RWPE1 (cell line): ENCODE measurements around the gene CRYGN.

Source experiments
- CTCF ChIA-PET: fragments of 350-600 bp; sonication (Branson Sonifier 250); formaldehyde crosslinking; extraction: SDS; loops from one replicate; lab custom pipeline; 2021; lab: Yijun Ruan, JAX
- POLR2A ChIA-PET: fragments of 400-600 bp; formaldehyde crosslinking; extraction: SDS; loops from one replicate; lab custom pipeline; 2020; ENCODE audit warnings: antibody characterized with exemption; ENCODE audit not compliant: low non-redundant PET; lab: Yijun Ruan, JAX
- DNase-seq: peaks from one replicate; pipeline ENCODE4 v3.0.0; 2012; ENCODE audit warnings: low spot score
- H3K27ac ChIP-seq: fragments of 450-650 bp; 2 replicates; pipeline ENCODE4 v1.5.1; 2017
- TF ChIP-seq, protein P1 (sequence below): fragments of 450-650 bp; conservative IDR thresholded peaks from 2 replicates; pipeline ENCODE4 v1.5.1; 2017; ENCODE audit warnings: low read depth, mild to moderate bottlenecking

The CRYGN gene

GRCh38 chr7:151416112-151416940, 23.6 kb downstream of the CRYGN start:
- H3K27ac ChIP-seq = peak overlapping the region; percentile 66
- no peak for DNase-seq
- TF ChIP-seq, protein P1, sequence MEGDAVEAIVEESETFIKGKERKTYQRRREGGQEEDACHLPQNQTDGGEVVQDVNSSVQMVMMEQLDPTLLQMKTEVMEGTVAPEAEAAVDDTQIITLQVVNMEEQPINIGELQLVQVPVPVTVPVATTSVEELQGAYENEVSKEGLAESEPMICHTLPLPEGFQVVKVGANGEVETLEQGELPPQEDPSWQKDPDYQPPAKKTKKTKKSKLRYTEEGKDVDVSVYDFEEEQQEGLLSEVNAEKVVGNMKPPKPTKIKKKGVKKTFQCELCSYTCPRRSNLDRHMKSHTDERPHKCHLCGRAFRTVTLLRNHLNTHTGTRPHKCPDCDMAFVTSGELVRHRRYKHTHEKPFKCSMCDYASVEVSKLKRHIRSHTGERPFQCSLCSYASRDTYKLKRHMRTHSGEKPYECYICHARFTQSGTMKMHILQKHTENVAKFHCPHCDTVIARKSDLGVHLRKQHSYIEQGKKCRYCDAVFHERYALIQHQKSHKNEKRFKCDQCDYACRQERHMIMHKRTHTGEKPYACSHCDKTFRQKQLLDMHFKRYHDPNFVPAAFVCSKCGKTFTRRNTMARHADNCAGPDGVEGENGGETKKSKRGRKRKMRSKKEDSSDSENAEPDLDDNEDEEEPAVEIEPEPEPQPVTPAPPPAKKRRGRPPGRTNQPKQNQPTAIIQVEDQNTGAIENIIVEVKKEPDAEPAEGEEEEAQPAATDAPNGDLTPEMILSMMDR = no peak
- CTCF ChIA-PET = no interaction called here
- POLR2A ChIA-PET = no interaction called here

DNA sequence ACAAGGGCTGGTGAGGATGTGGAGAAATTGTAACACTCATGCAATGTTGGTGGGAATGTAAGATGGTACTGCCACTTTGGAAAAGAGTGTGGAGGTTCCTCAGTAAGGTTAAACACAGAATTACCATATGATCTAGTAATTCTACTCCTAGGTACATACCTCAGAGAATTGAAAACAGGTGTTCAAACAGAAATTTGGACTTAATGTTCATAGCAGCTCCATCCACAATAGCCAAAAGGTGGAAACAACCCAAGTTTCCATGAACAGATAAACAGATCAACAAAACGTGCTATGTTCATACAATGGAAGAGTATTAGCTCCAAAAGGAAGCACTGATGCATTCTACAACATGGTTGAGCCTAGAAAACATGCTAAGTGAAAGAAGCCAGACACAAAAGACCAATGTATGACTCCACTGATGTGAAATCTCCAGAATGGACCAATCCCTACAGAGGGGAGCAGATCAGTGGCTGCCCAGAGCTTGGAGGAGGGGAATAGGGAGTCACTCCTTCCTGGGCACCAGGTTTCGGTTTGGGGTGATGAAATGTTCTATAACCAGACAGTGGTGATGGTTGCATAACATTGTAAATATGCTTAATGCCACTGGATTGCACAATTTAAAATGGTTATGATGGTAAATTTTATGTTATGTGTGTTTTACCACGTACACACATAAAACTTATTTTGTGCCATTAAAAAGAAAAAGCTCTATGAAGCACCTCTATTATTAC, 24.4 kb downstream of the CRYGN start:
- DNase-seq = peak; percentile 44
- CTCF ChIA-PET = interaction anchor here (0.6 kb wide), 1 partner anchor 25 kb away, joined by 4 read pairs; no protein-coding TSS in a partner anchor
- H3K27ac ChIP-seq = peak overlapping the region; percentile 66
- TF ChIP-seq, protein P1 = no peak
- POLR2A ChIA-PET = no interaction called here

DNA sequence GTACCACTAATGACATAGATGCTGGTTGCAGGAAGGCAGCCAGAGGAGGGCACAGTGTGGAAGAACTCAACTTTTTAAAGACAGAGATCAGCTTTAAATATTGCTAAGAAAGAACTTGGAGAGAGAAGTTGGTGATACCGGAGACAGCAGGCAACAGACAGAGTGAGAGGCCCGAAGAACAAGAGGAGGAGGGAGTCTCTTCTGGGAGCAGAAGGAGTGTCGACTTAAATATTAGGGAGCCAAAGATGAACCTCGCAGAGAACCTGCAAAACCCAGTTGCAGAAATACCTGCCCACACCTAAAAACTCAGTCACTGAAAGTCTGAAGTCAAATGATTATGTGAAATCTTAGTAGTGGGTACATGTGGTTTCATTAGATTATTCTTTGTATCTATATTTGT, 26.7 kb downstream of the CRYGN start:
- ChIA-PET CTCF (no interaction called here), POLR2A (no interaction called here)

GRCh38 chr7:151412318-151412717, 27.6 kb downstream of the CRYGN start:
- TF ChIP-seq, protein P1 = no peak
- H3K27ac ChIP-seq = no peak overlapping the region
- ChIA-PET POLR2A (no interaction called here), CTCF (no interaction called here)
- no peak for DNase-seq

More for the DNA sequence above, 26.7 kb downstream of the CRYGN start:
- H3K27ac ChIP-seq = no peak overlapping the region
- DNase-seq = no peak
- TF ChIP-seq, protein P1 = no peak

DNA sequence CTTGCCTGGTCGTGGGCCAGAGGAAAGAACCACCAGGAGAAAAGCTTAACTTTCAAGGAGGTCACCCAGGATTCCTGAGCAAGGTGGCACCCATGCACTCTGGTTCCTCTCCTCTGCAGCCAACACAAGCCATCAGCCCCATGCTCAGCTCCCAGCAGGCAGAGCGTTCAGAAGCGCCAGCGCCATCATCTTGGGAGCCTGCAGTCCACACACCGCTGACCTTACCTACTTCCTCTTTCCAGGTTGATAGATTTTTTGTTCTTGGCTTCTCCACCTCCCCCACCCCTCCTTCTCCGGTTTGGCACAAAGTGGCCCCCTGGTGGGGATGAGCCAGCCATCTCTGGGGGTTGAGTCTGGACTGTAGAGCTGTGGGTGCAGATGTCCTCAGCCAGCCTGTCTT, 28.4 kb downstream of the CRYGN start:
- H3K27ac ChIP-seq = no peak overlapping the region
- POLR2A ChIA-PET = no interaction called here
- CTCF ChIA-PET = no interaction called here
- TF ChIP-seq, protein P1 = no peak
- no peak for DNase-seq
